Fibroblast of gingiva (primary cell): ENCODE measurements around the gene SPRY1.

Source experiments
- DNase-seq: peaks from one replicate; pipeline ENCODE4 v3.0.0-alpha.2; 2011; ENCODE audit warnings: low read depth

SPRY1 gene

DNA sequence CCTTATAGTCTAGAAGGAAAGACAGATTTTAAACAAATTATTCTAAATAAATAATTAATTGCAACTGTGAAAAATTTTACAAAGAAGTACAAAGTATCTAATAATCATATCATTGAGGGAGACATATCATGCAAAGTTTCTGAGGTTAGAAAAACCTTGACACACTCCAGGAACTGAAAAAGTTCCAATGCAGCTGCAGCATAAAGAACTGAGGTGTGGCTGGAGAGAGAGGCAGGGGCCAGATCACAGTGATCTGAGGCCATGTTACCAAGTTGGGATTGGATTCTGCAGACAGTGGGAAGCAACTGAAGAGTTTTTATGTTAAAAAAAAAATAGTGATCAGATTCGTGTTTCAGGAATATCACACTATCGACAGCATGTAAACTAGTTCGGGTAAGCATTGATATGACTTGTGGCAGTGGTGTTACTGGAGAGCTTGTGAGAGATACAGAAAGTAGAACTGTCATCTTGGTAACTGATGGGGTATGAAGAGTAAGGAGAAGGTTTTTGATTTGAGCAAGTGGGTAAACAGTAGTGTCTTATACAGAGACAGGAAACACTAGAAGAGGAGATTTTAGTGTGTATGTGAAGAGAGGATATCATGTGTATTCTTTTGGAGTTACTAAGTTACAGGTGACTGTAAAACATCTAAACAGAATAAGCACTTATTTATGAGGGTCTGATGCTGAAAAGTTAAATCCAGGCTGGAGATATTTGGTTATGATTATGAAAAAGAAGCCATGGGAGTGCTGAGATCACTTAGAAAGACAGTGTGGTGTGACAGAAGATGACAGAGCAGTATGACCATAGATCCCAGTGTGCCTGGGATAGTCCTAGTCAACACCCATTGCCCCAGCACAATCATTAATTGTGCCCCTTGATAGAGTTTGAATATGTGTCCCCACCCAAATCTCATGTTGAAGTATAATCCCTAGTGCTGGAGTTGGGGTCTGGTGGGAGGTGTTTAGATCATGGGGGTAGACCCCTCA, 15.6 kb upstream of the SPRY1 start:
- no peak for DNase-seq

GRCh38 chr4:123381996-123382395, 14.6 kb upstream of the SPRY1 start:
- no peak for DNase-seq

DNA sequence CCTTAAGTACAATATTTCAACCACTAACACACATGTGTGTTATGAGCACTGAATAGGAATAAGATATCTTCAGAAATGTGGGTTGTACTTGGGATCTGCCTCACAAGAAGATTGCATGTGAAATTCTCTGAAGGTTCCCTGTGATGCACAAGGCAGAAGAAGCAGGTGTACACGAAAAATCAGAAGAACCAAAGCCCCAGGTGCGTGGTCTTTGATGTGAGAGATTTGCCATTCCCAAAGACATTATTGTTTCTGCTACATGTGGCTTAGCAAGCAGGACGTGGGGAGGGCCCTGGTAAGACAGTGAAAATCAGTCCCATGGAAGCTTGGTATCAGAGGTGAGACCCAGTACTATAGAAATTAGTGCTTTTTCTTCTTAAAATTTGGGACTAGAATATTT, 13.0 kb upstream of the SPRY1 start:
- no peak for DNase-seq

DNA sequence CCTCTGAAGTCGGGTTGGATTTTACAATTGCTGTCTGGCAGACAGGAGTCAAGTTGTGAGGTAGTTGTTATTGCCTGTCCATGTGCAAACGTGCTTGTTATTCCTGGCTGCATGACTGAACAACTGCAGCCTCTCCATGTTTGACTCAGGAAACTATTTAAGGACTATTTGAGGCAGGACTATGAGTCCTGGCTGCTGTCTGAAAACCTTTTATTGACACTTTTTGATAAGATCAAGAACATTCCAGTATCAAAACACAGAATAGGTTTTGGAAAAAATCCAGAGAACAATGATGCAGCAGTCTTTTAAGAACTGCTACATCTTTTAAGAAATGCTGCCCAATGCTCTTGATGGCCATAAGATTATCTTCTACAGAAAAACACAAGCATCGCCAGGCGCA, 10.0 kb upstream of the SPRY1 start:
- no peak for DNase-seq

GRCh38 chr4:123390846-123391456, 5.6 kb upstream of the SPRY1 start:
- no peak for DNase-seq

DNA sequence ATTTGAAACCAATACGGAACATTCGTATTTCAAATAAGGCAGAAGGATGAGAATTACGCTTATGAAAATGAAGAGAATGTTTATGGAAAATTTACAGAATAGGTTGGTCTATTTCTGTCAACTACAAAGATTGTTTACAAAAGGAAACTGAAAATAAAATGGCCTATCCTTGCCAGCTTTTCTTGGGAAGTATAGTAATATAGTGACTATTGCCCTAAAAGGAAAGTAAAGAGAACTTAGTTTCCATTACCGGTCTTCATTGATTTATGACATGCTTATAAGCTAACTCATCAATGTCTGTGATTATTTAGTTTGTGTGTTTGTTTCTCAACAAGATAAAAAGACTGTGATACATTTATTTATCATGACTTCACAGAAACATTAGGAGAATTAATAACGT, 2.9 kb upstream of the SPRY1 start:
- no peak for DNase-seq

DNA sequence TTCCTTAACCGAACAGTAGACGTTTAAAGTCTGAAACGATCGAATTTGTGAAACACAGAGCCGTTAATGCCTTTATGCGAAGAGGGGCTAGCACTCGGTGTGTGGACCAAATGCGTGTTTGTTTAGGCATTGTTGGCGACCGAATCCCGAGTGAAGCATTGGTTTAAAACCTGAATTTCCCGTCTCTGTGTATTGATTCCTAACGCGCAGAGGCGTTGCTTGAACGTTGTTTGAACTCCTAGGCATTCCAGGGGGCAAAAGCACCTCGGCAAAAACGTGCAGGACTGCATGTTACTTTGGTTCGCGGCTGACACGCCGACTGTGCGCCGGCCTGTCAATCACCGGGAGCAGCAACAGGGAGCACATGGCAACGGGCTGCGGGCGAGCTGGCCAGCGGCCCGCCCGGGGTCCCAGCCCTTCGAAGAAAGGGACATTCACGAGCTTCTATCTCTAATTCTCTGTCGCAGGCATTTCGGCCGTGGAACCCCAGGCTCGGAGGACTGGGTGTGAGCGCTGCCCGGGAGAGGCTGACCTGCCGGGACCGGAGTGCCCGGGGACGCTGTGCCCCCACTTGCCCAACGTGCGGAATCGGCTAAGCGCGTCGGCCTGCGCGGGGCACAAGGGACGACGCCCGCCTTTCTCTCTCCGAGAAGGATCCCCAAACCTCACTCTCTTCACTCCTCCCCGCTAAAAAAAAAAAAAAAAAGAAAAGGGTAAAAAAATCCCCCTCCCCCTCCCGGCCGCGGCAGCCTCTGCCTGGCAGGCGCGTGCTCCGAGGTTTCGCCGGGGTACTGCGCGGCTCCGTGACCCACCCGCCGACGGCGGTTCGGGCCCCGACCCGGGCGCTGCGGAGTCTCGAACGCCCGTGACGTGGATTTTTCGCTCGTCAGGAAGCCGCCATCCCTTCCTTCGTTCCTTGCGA, 810 bp downstream of the SPRY1 start:
- peak; percentile 29 for DNase-seq

- peak; percentile 70 for DNase-seq
These were observed 1.7 kb downstream of the SPRY1 start for GRCh38 chr4:123398066-123398852.

DNA sequence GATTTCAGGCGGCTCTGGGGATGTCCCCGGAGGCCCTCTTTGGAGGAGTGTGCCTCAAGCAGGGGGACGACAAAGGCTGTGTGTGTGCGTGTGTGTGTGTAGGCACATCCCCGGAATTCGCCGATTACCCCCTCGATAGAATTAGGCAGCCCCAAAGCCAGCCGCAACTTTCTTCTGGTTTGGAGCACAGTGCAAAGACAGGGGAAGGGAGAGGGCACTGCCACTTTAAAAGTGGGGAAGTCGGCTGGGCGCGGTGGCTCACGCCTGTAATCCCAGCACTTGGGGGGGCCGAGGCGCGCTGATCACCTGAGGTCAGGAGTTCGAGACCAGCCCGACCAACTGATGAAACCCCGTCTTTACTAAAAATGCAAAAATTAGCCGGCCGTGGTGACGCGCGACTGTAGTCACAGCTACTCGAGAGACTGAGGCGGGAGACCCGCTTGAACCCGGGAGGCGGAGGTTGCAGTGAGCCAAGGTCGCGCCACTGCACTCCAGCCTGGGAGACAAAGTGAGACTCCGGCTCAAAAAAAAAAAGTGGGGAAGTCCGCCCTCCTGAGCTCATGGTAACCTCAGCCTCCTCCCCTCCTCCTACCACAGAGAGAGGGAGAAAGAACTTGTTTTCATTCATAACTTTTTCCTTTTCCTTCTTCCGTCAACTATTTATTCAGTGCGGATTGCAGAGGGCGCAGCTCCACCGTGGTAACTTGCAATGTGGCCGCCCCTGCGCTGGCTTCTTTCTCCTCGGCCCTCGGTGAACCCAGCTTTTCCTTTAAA, 2.4 kb downstream of the SPRY1 start:
- DNase-seq: peak; percentile 81

DNA sequence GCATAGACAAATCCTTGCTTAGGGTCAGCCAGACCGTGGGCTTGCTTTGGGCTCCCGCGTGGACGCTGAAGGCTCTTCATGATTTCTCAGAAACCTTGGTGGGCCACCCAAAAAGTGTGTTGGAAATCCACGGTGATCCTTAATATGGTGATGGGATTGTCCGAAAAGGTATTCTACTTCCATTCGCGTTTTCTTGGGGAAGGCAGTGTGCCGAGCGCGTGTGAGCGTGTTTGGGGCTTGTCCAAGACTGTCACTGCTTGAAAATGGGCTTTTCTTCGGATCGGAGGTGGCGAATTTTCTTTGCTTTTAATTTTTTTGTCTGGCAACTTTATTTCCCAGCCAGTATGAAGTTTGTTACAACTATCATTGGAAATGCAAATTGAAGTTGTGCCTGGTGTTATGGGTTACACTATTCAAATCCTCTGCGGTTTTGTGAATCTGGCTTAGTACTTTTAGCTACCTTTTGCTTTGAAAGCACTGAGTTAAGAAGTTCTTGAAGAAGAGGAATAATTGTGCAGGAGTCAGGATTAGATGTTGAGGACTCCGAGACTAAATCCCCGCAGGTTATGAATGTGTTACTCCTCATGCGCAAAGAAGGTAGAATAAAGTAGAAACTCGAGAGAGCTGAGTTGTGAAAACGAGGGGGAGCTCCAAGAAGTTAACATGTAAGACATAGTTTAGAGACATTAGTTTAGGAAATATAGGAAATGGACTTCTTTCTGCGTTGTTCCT, 3.2 kb downstream of the SPRY1 start:
- DNase-seq: peak; percentile 14

DNA sequence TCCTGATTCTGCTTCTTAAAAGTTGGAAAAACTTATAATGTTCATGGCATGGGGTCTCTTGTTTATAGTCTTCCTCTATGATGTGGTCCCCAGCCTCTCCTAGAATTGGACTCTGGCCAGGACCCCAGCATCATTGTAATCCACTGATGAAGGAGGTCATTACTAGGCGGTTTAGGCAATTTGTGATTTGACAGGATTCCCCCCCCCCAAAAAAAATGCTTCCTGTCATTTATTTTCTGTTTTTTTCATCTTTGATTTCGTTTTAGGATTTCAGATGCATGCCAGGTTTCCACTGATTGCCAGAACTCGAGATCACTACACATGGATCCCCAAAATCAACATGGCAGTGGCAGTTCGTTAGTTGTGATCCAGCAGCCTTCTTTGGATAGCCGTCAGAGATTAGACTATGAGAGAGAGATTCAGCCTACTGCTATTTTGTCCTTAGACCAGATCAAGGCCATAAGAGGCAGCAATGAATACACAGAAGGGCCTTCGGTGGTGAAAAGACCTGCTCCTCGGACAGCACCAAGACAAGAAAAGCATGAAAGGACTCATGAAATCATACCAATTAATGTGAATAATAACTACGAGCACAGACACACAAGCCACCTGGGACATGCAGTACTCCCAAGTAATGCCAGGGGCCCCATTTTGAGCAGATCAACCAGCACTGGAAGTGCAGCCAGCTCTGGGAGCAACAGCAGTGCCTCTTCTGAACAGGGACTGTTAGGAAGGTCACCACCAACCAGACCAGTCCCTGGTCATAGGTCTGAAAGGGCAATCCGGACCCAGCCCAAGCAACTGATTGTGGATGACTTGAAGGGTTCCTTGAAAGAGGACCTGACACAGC, 4.9 kb downstream of the SPRY1 start:
- DNase-seq: no peak

DNA sequence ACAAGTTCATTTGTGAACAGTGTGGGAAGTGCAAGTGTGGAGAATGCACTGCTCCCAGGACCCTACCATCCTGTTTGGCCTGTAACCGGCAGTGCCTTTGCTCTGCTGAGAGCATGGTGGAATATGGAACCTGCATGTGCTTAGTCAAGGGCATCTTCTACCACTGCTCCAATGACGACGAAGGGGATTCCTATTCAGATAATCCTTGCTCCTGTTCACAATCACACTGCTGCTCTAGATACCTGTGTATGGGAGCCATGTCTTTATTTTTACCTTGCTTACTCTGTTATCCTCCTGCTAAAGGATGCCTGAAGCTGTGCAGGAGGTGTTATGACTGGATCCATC, 5.5 kb downstream of the SPRY1 start:
- DNase-seq: no peak

DNA sequence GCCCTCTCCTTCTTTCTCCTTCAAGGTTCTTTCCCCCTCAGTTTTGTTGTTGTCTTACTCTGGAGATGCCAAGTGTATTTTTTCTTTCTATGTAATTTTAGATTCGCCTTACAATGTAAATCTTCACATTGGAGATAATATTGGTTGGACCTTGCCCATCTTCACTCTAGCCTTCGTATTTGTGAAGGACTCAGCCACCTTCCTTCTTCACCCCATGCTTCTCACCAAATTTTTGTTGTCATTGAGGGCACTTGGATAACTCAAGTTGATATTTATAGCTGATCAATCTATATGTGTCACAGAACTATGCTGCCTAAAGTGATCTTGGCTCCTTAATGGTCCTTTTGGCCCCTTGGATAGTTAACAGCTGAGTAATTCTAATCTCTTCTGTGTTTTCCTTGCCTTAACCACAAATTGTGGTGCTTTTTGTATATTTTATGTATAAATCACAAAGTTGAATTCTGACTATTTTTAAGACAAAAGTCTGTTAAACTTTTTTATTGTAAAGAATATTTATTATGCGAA, 6.5 kb downstream of the SPRY1 start:
- DNase-seq: no peak

DNA sequence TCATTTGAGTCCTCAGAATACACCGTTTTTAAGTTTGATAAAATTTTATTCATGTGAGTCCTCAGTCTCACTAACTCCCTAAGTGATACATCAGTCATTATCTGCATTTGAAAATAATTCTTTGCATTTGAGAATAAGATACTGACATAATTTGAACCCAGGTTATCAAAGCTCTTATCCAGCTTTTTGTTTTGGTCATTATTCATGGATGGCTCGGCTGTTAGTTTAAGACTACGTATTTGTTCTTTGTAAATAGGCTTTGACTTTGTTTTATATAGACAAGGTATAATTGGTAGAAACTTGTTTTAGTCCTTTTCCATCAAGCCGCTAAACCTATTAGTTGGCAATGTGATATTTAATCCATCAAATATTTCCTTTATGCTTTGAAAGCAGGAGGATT, 7.9 kb downstream of the SPRY1 start:
- DNase-seq: no peak

GRCh38 chr4:123405267-123405865, 8.8 kb downstream of the SPRY1 start:
- DNase-seq: no peak

GRCh38 chr4:123406872-123407271, 10.3 kb downstream of the SPRY1 start:
- DNase-seq: no peak

DNA sequence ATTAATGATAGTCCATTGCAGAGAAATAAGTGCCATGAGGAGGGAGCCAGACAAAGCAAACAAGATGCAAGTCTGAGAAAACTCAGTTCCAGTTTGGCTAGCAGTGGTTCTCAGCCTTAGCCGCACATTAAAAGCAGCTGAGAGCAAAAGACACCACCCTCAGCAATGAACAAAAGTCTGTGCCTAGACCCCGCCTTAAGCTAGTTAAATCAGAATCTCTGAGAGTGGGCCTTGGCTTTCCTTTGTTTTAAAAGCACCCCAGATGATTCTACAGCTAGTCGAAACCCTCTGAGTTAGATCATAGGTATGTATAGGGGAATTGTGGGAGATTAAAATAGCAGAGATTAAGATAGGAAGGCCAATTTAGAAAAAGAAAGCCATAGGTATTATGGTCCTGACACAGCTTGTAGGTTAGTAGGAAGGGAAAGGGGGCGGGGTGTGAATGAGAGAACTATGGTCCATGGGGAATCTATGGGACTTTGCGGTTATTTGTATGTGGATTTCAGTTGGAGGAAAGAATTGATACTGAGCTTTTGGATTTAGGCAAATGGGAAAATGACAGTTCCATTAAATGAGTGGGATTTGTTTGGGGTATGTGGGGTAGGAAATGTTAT, 12.0 kb downstream of the SPRY1 start:
- DNase-seq: no peak

GRCh38 chr4:123409334-123409733, 12.7 kb downstream of the SPRY1 start:
- DNase-seq: peak; percentile 35
